Neural cell (in vitro differentiated cells): Measurements from ENCODE around the gene KLF13. TPM values are rescaled to one million over a fixed set of nuclear protein-coding genes. Genes with fewer than 3 reads are reported as not detected.

Source experiments
- H2AFZ ChIP-seq: fragments of 200-600, 300-800 bp; sonication (generic), shearing (Covaris generic); 2 replicates; pipeline ENCODE4 v1.6.0; 2014; ENCODE audit warnings: low read depth, mild to moderate bottlenecking, antibody characterized with exemption, low read length, moderate library complexity
- H3F3A ChIP-seq: fragments of 200-600 bp; shearing (Covaris generic); 2 replicates; pipeline ENCODE4 v1.6.1; 2016; ENCODE audit warnings: mild to moderate bottlenecking, moderate library complexity, mixed read lengths, antibody characterized with exemption, low read length; ENCODE audit not compliant: insufficient read depth, poor library complexity, severe bottlenecking
- H3K27ac ChIP-seq: fragments of 200-600, 300-800 bp; sonication (generic), shearing (Covaris generic); 2 replicates; pipeline ENCODE4 v1.5.1; 2014; ENCODE audit warnings: mild to moderate bottlenecking, low read length, moderate library complexity
- H3K27me3 ChIP-seq: fragments of 300-800, 200-600 bp; sonication (generic), shearing (Covaris generic); 2 replicates; pipeline ENCODE4 v1.6.0; 2014; ENCODE audit warnings: mild to moderate bottlenecking, low read depth, low read length, moderate library complexity; ENCODE audit not compliant: insufficient read depth
- H3K36me3 ChIP-seq: fragments of 300-800, 200-600 bp; sonication (generic), shearing (Covaris generic); 2 replicates; pipeline ENCODE4 v1.5.1; 2014; ENCODE audit warnings: mild to moderate bottlenecking, antibody characterized with exemption, low read length, moderate library complexity; ENCODE audit not compliant: insufficient read depth
- H3K4me2 ChIP-seq: fragments of 300-800, 200-600 bp; sonication (generic), shearing (Covaris generic); 2 replicates; pipeline ENCODE4 v1.6.0; 2014; ENCODE audit warnings: mild to moderate bottlenecking, low read length
- H3K4me3 ChIP-seq: fragments of 300-800, 200-600 bp; sonication (generic), shearing (Covaris generic); 2 replicates; pipeline ENCODE4 v1.5.1; 2014; ENCODE audit warnings: mild to moderate bottlenecking, low read length, moderate library complexity
- H3K79me2 ChIP-seq: fragments of 200-600 bp; shearing (Covaris generic); replicated peaks from 2 replicates; pipeline ENCODE4 v1.6.0; 2014; ENCODE audit warnings: mild to moderate bottlenecking, low read length, moderate library complexity; ENCODE audit not compliant: insufficient read depth
- H3K9ac ChIP-seq: fragments of 300-800, 200-600 bp; sonication (generic), shearing (Covaris generic); 2 replicates; pipeline ENCODE4 v1.6.1; 2016; ENCODE audit warnings: mild to moderate bottlenecking, low read length, mixed read lengths
- H3K9me2 ChIP-seq: fragments of 200-600 bp; shearing (Covaris generic); 2 replicates; pipeline ENCODE4 v1.6.1; 2016; ENCODE audit warnings: mild to moderate bottlenecking, low read length, mixed read lengths; ENCODE audit not compliant: insufficient read depth
- H3K9me3 ChIP-seq: fragments of 200-600, 300-800 bp; sonication (generic), shearing (Covaris generic); 2 replicates; pipeline ENCODE4 v1.6.1; 2016; ENCODE audit warnings: mild to moderate bottlenecking, mixed run types, low read length, moderate library complexity, mixed read lengths
- H4K20me1 ChIP-seq: fragments of 200-600 bp; shearing (Covaris generic); 2 replicates; pipeline ENCODE4 v1.6.1; 2016; ENCODE audit warnings: mild to moderate bottlenecking, mixed run types; ENCODE audit not compliant: insufficient read depth
- CTCF ChIP-seq: fragments of 450-650 bp; IDR thresholded peaks from 2 replicates; pipeline ENCODE4 v1.5.1; 2014; ENCODE audit warnings: antibody characterized with exemption, mild to moderate bottlenecking, moderate library complexity; ENCODE audit not compliant: poor library complexity, severe bottlenecking
- EP300 ChIP-seq: fragments of 450-650 bp; conservative IDR thresholded peaks from 2 replicates; pipeline ENCODE4 v1.6.1; 2014; ENCODE audit warnings: antibody characterized with exemption, mild to moderate bottlenecking, moderate library complexity; ENCODE audit not compliant: poor library complexity, severe bottlenecking
- EZH2 ChIP-seq: fragments of 200-600, 300-800 bp; shearing (Covaris generic), sonication (generic); IDR thresholded peaks from 2 replicates; pipeline ENCODE4 v1.6.1; 2014; ENCODE audit warnings: antibody characterized with exemption, low read length, borderline replicate concordance, mild to moderate bottlenecking; ENCODE audit not compliant: insufficient read depth, poor library complexity, severe bottlenecking
- MXI1 ChIP-seq: fragments of 450-650 bp; conservative IDR thresholded peaks from 2 replicates; pipeline ENCODE4 v1.6.1; 2014; ENCODE audit warnings: antibody characterized with exemption, mild to moderate bottlenecking; ENCODE audit not compliant: poor library complexity, severe bottlenecking
- POLR2AphosphoS5 ChIP-seq: IDR thresholded peaks from 2 replicates; pipeline ENCODE4 v1.6.1; 2012
- RAD21 ChIP-seq: fragments of 450-650 bp; conservative IDR thresholded peaks from 2 replicates; pipeline ENCODE4 v1.6.1; 2014; ENCODE audit warnings: antibody characterized with exemption, mild to moderate bottlenecking, moderate library complexity
- REST ChIP-seq: IDR thresholded peaks from 2 replicates; pipeline ENCODE4 v1.6.1; 2012; ENCODE audit warnings: borderline replicate concordance
- SMC3 ChIP-seq: fragments of 450-650 bp; conservative IDR thresholded peaks from 2 replicates; pipeline ENCODE4 v1.6.1; 2014; ENCODE audit warnings: antibody characterized with exemption, mild to moderate bottlenecking, moderate library complexity; ENCODE audit not compliant: poor library complexity
- TAF1 ChIP-seq: IDR thresholded peaks from 2 replicates; pipeline ENCODE4 v1.6.1; 2012; ENCODE audit warnings: low read depth
- polyA plus RNA-seq: library from polyadenylated mRNA; depleted of rRNA; stranded (reverse); fragments of >200 nt; gene quantifications from 2 replicates; pipeline ENCODE4 v1.2.3, GENCODE V29; 2014

Gene KLF13
- polyA plus RNA-seq, 1 donor from 2014 or later = 17.0 TPM

GRCh38 chr15:31345606-31346366, 19.2 kb downstream of the KLF13 start:
- Histone ChIP-seq H3F3A (no peaks in the 10 kb centered on the region), H3K9ac (no peak overlapping the region), H3K36me3 (no peaks in the 10 kb centered on the region), H3K4me3 (no peak overlapping the region), H3K9me3 (no peaks in the 10 kb centered on the region), H2AFZ (no peak overlapping the region), H4K20me1 (peaks cover 16% of the 10 kb centered on the region), H3K4me2 (no peak overlapping the region), H3K79me2 (peaks cover 31% of the 10 kb centered on the region), H3K9me2 (no peaks in the 10 kb centered on the region), H3K27me3 (no peaks in the 10 kb centered on the region), H3K27ac (no peak overlapping the region)
- TF ChIP-seq RAD21 (no peak), REST (no peak), TAF1 (no peak), MXI1 (no peak), SMC3 (no peak), CTCF (no peak), EZH2 (no peak), POLR2AphosphoS5 (no peak), EP300 (no peak)

- H3K9ac ChIP-seq = no peak overlapping the region
- TF ChIP-seq EZH2 (no peak), CTCF (no peak), RAD21 (no peak), MXI1 (no peak), EP300 (no peak)
- no peaks in the 10 kb centered on the region for H3F3A ChIP-seq
- no peak overlapping the region for H3K4me2 ChIP-seq
- H4K20me1 ChIP-seq = peaks cover 15% of the 10 kb centered on the region
- no peak overlapping the region for H3K4me3 ChIP-seq
- no peak overlapping the region for H3K27ac ChIP-seq
- H3K36me3 ChIP-seq = no peaks in the 10 kb centered on the region
- H3K9me3 ChIP-seq = no peaks in the 10 kb centered on the region
- H3K27me3 ChIP-seq = no peaks in the 10 kb centered on the region
- peaks cover 31% of the 10 kb centered on the region for H3K79me2 ChIP-seq
- H3K9me2 ChIP-seq = no peaks in the 10 kb centered on the region
- no peak overlapping the region for H2AFZ ChIP-seq
Observed at GRCh38 chr15:31346367-31347066, 19.9 kb downstream of the KLF13 start.
